ENCODE results near the gene UBE2D2.

Gene UBE2D2

GRCh38 chr5:139648205-139649081, 87.3 kb downstream of the UBE2D2 start, which contains the start of gene CXXC5:
Gene CXXC5 (plus strand): TSS chr5:139648349. CDS start chr5:139680524, 32,175 bp downstream.
- DNase-seq (ENCODE audit: low spot score), result peak; percentile 88

- peak; percentile 67 for DNase-seq (ENCODE audit: low spot score)
These were observed 88.2 kb downstream of the UBE2D2 start for GRCh38 chr5:139649082-139649991.

GRCh38 chr5:139650031-139650688, 89.0 kb downstream of the UBE2D2 start:
- no peak for DNase-seq (ENCODE audit: low spot score)

GRCh38 chr5:139650689-139651042, 89.5 kb downstream of the UBE2D2 start:
- DNase-seq (ENCODE audit: low spot score), result peak; percentile 84

- DNase-seq (ENCODE audit: low spot score), result peak; percentile 91
These were observed 90.1 kb downstream of the UBE2D2 start for GRCh38 chr5:139651043-139651834.

- peak; percentile 95 for DNase-seq (ENCODE audit: low spot score)
These were observed 91.0 kb downstream of the UBE2D2 start for GRCh38 chr5:139651853-139652787.

DNA sequence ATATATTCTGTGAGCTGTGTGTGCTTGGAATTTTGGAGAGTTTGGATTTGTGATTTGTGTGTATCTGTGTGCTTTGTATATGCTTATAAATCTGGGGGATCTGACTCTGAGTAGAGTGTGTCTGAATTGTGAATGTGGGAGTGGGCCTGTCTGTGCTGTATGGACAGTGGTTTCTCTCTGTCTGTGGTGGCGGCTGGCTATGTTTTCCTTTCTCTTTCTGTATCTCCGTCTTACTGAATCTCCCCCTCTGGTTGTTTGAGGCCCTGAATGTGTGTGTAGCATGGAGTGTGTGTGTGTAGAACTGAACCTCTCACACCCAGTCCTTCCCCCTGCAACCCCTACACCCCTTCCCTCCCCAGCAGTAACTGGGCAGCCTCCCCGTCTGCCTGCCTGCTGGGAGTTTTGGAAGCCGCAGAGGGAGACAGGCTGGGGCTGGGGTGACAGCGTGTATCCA, 91.7 kb downstream of the UBE2D2 start:
- no peak for DNase-seq (ENCODE audit: low spot score)

DNA sequence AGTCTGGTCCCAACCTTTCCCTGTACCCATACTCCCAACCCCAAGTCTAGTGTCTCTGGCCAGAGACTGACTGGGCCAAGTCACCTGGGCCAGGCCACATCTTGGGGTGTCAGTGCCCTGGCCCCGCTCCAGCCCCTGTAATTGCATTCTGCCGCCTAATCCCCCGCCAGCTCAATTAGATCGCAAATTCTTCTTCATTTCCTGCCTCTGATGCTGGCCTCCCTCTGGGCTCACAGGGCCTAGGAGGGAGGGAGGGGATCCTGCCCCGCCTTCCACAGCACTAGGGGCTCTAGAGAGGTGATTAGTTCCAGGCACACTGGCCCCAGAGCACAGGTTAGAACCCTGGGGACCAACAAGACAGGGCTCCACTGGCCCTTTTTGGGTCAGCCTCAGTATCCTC, 92.5 kb downstream of the UBE2D2 start:
- DNase-seq (ENCODE audit: low spot score), result no peak

GRCh38 chr5:139654464-139654863, 93.3 kb downstream of the UBE2D2 start:
- DNase-seq (ENCODE audit: low spot score), result no peak

DNA sequence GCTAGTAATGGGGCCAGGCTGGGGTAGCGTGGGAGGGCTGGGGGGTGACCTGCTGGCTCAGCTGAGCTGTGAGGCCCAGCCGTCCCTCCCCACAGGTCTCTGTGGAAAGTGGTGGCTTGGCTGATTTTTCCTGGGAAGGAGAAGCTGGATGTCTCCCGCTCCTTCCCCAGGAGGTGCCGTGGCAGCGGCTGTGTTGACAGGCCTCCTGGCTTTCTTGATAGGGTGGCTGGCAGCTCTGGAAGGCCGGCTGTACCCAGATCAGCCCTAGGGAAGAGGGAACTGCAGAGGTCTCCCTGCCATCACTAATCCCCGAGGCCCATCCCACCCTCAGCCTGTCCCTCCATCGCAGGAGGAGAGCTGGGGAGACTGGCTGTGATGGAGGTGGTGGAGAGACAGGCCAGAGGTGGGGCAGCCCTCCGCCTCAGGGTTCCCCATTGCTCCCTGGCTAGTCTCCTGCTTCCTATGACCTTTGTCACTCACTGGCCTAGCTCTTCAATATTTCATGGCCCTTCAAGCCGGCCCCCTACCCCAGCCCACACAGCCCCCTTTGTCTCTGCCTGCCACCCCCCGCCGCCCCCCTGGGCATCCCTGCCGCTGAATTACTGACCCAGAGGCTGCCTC, 93.8 kb downstream of the UBE2D2 start:
- DNase-seq (ENCODE audit: low spot score), result no peak

DNA sequence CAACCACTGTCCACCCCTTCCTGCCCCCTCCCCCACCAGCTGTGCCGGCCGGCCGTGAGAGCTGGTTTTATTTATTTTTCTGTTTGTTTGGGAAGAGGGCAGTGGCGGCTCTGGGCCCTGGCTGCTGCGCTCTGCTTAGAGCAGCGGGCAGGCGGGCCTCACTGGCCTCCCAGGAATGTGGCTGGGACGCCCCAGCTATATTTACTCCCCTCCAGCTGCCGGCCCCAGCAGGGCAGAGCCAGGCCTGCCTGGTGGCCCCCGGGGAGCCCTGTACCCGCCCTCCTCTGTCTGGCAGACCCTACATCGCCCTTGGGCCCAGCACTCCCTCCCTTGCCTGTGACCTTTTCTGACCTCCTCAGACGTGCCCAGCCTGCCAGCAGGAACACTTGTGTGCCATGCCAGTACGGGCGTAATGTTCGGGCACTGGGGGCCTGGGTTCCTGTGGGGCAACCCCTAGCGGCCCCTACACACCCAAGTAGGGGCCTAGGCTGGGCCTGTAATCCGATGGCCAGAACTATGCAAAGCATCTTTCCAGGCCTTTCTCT, 94.7 kb downstream of the UBE2D2 start:
- DNase-seq (ENCODE audit: low spot score), result peak; percentile 69

- DNase-seq (ENCODE audit: low spot score), result peak; percentile 17
These were observed 96.5 kb downstream of the UBE2D2 start for GRCh38 chr5:139657363-139658321.

DNA sequence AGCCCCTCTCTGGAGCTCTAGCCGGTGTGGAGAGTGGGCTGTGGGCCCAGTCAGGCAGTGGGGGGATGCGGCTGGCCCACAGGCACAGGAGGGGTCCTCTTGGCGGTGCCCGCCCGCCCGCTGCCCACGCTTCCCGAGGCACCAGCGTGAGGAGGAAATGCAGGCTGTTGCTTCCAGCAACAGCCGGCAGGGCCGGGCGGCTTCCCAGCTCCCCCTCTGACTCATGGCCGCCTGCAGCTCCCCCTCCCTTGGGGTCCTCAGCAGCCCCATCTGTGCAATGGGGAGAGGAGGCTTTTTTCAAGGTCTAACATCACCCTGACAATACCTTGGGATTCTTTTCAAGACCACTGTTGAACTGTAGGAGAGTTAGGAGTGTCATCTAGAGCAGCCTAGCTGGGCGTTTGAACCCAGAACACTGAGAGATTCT, 97.4 kb downstream of the UBE2D2 start:
- DNase-seq (ENCODE audit: low spot score), result peak; percentile 46

DNA sequence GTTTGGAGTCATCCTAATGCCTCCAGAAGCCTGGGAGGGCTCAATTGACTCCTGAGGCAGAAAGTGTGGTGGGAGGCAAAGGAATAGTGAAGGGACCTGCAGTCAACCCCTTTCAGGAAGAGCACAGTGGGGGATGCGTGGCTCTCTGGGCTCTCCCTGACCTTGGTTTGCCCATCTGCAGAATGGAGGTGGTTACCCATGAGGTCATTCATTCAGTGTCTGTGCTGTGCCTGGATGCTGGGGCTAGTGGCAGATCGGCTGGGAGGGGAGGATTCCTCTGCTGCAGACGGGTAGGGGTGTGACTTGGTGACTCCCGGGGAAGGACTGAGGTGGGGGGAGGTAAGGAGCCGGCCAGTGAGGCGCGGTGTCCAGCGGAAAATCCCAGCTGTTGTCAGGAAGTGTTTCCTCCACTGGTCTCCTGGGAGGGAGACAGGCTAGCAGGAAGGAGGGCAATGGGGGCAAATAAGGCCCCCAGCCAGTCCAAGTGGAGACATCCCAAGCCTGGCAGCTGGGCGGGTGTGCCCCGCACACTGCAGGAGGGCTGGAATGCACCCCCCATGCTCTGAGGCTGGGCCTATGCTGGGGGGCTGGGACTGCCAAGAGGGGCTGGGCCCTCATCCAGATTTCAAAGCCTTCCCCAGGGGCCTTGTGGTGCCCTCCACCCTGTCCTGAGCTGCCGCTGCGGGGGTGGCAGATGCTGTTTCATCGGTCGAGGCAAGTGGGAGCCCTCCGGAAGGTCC, 98.0 kb downstream of the UBE2D2 start:
- peak; percentile 59 for DNase-seq (ENCODE audit: low spot score)

GRCh38 chr5:139659695-139660101, 98.6 kb downstream of the UBE2D2 start:
- no peak for DNase-seq (ENCODE audit: low spot score)

GRCh38 chr5:139660105-139660922, 99.2 kb downstream of the UBE2D2 start:
- peak; percentile 98 for DNase-seq (ENCODE audit: low spot score)
